Neuronal stem cell (in vitro differentiated cells): ENCODE measurements around the gene FSTL3.
A peak's percentile ranks its signal among the peaks of the same experiment; 100 is the strongest.

Source experiments
- DNase-seq: peaks from one replicate; pipeline ENCODE4 v3.0.0-alpha.2; 2013; ENCODE audit warnings: low spot score
- H2AFZ ChIP-seq: one replicate; pipeline ENCODE4 v1.6.1; 2013; ENCODE audit warnings: mild to moderate bottlenecking, low read length, inconsistent platforms
- H2AK5ac ChIP-seq: 2 replicates; pipeline ENCODE4 v1.6.1; 2013; ENCODE audit warnings: low read depth, mild to moderate bottlenecking, inconsistent platforms, low read length, moderate library complexity, mixed read lengths
- H2BK120ac ChIP-seq: 2 replicates; pipeline ENCODE4 v1.6.1; 2013; ENCODE audit warnings: low read depth, mild to moderate bottlenecking, inconsistent platforms, low read length, moderate library complexity, mixed read lengths
- H2BK12ac ChIP-seq: one replicate; pipeline ENCODE4 v1.6.1; 2013; ENCODE audit warnings: low read length, inconsistent platforms
- H2BK15ac ChIP-seq: 2 replicates; pipeline ENCODE4 v1.6.1; 2013; ENCODE audit warnings: mild to moderate bottlenecking, low read length, inconsistent platforms, mixed read lengths
- H2BK5ac ChIP-seq: one replicate; pipeline ENCODE4 v1.6.1; 2013; ENCODE audit warnings: inconsistent platforms, mild to moderate bottlenecking, low read length, moderate library complexity
- H3K14ac ChIP-seq: one replicate; pipeline ENCODE4 v1.6.1; 2013; ENCODE audit warnings: low read length, inconsistent platforms
- H3K18ac ChIP-seq: 2 replicates; pipeline ENCODE4 v1.6.1; 2013; ENCODE audit warnings: low read length, inconsistent platforms
- H3K23ac ChIP-seq: 2 replicates; pipeline ENCODE4 v1.6.1; 2013; ENCODE audit warnings: low read depth, mild to moderate bottlenecking, mixed read lengths, low read length, inconsistent platforms; ENCODE audit not compliant: poor library complexity
- H3K27ac ChIP-seq: replicated peaks from 3 replicates; pipeline ENCODE4 v1.5.1; 2013; ENCODE audit warnings: low read length, inconsistent platforms
- H3K27me3 ChIP-seq, 3 experiments: 2 replicates each; pipeline ENCODE4 v1.6.1; 2013; ENCODE audit warnings: low read length in 3 of 3, mild to moderate bottlenecking in 2 of 3, inconsistent platforms in 1 of 3, low read depth in 1 of 3, mixed read lengths in 1 of 3, moderate library complexity in 1 of 3; ENCODE audit not compliant: control insufficient read depth in 3 of 3, insufficient read depth in 3 of 3
- H3K36me3 ChIP-seq, 2 donors: replicated peaks in 1 of 2; 2 replicates each; pipeline ENCODE4 v1.6.1; 2013; ENCODE audit warnings: low read length in 2 of 2; ENCODE audit not compliant: control insufficient read depth in 2 of 2, insufficient read depth in 2 of 2
- H3K4ac ChIP-seq: 2 replicates; pipeline ENCODE4 v1.6.1; 2013; ENCODE audit warnings: inconsistent platforms, mild to moderate bottlenecking, low read length, moderate library complexity
- H3K4me1 ChIP-seq, 2 donors: 1 replicate in 1 of 2; 2 replicates in 1 of 2; pipeline ENCODE4 v1.6.1; 2013; ENCODE audit warnings: low read length in 2 of 2, low read depth in 1 of 2; ENCODE audit not compliant: control insufficient read depth in 2 of 2, insufficient read depth in 1 of 2
- H3K4me2 ChIP-seq: one replicate; pipeline ENCODE4 v1.6.1; 2013; ENCODE audit warnings: mild to moderate bottlenecking, low read length, inconsistent platforms; ENCODE audit not compliant: insufficient read depth, poor library complexity, severe bottlenecking
- H3K4me3 ChIP-seq, 2 donors: 2 replicates each; pipeline ENCODE4 v1.5.1; 2013; ENCODE audit warnings: low read length in 2 of 2, mild to moderate bottlenecking in 2 of 2, inconsistent platforms in 1 of 2, moderate library complexity in 1 of 2
- H3K79me1 ChIP-seq: one replicate; pipeline ENCODE4 v1.6.1; 2013; ENCODE audit warnings: low read depth, mild to moderate bottlenecking, inconsistent platforms, low read length, moderate library complexity
- H3K9ac ChIP-seq: one replicate; pipeline ENCODE4 v1.6.1; 2013; ENCODE audit warnings: mild to moderate bottlenecking, low read depth, low read length, inconsistent platforms; ENCODE audit not compliant: poor library complexity
- H3K9me3 ChIP-seq, 2 donors: replicated peaks in 1 of 2; 2 replicates each; pipeline versions ENCODE3 to v1.6.1; 2013; ENCODE audit warnings: low read length in 2 of 2, mild to moderate bottlenecking in 2 of 2, inconsistent platforms in 1 of 2, low read depth in 1 of 2, mixed read lengths in 1 of 2, moderate library complexity in 1 of 2; ENCODE audit not compliant: control insufficient read depth in 2 of 2, insufficient read depth in 1 of 2
- H4K8ac ChIP-seq: one replicate; pipeline ENCODE4 v1.6.1; 2013; ENCODE audit warnings: low read depth, mild to moderate bottlenecking, inconsistent platforms, low read length, moderate library complexity
- H4K91ac ChIP-seq: one replicate; pipeline ENCODE4 v1.6.1; 2013; ENCODE audit warnings: low read length, low read depth, mild to moderate bottlenecking, inconsistent platforms; ENCODE audit not compliant: poor library complexity
- WGBS, 2 donors: extraction: QIAGEN DNeasy Blood & Tissue Kit; methylation state at CpG; one replicate each; pipeline ENCODE4 v1.1.7; 2013; ENCODE audit warnings: missing lambda C conversion rate in 2 of 2, mixed read lengths in 1 of 2; ENCODE audit not compliant: insufficient read length in 2 of 2, insufficient replicate concordance in 1 of 2; ENCODE audit errors: extremely low coverage in 2 of 2; 5-methylcytosine and 5-hydroxymethylcytosine counted together

FSTL3 gene

GRCh38 chr19:651991-652390 is 24.2 kb upstream of the FSTL3 start:
- Histone ChIP-seq H3K23ac (no peak overlapping the region), H2AK5ac (no peak overlapping the region), H3K9me3 (no peaks in the 10 kb centered on the region), H3K4me2 (no peak overlapping the region), H3K79me1 (peaks cover 42% of the 10 kb centered on the region), H4K91ac (no peak overlapping the region), H2BK15ac (no peak overlapping the region), H3K4me1 (no peaks in the 10 kb centered on the region), H3K27ac (no peak overlapping the region), H3K4me3 (no peak overlapping the region), H3K14ac (no peak overlapping the region), H2BK5ac (no peak overlapping the region), H3K18ac (no peak overlapping the region), H3K4ac (no peak overlapping the region), H3K27me3 (no peaks in the 10 kb centered on the region), H3K36me3 (peaks cover 11 to 71% of the 10 kb centered on the region in 2 donors), H2BK120ac (no peak overlapping the region), H3K9ac (peak overlapping the region; percentile 44), H4K8ac (no peak overlapping the region), H2AFZ (no peak overlapping the region), H2BK12ac (no peak overlapping the region)
- WGBS, 2 donors: no CpG with 5 or more reads among the region's 24 CpGs
- DNase-seq: no peak

DNA sequence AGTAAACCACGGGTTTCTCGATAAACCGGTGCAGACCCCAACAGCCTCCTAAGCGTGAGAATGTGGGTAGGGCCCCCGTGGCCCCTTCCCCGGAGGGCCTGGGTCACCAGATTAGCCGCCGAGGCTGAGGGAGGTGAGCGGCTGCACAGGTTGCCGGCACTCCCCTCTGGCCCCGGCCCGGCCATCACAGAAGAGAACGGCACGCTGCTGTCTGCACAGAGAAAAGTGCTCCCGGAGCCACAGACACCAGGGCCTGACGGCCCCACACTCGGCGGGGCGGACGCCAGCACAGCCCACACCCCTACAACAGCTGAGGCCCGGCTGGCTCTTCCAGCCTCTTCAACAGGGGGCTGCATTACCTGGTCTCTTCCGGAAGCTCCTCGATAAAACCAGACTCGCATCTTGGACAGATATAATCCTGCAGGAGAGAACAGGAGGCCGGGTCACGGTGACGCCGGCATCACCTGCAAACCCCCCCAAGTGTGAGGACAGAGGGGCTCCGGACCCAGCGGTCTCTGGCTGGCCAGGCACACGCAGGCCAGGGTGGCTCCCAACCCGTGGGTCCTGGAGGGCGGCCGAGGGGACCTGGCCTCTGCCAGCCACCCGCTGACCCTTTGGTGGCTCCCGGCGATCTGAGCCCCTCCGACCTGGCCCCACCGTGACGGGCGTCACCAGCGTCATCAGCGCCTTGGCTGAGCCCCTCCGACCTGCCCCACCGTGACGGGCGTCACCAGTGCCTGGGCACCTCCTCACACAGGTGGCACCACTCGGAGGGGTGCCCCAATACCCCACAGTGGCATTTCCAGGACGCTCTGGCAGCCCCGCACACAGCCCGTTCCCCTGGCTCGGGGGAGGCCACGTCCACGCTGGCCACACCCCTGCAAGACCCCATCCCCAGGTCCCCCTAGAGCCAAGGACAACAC is 23.5 kb upstream of the FSTL3 start:
- H3K9ac ChIP-seq: peak overlapping the region; percentile 30
- H3K14ac ChIP-seq: no peak overlapping the region
- no peaks in the 10 kb centered on the region for H3K9me3 ChIP-seq
- H3K27ac ChIP-seq: no peak overlapping the region
- no peak overlapping the region for H3K4ac ChIP-seq
- peaks cover 47% of the 10 kb centered on the region for H3K79me1 ChIP-seq
- H3K4me3 ChIP-seq: no peak overlapping the region
- no peak overlapping the region for H2BK15ac ChIP-seq
- H3K36me3 ChIP-seq: peaks cover 11 to 68% of the 10 kb centered on the region in 2 donors
- no CpG with 5 or more reads among the region's 54 CpGs for WGBS, 2 donors
- no peak for DNase-seq
- H3K23ac ChIP-seq: peak overlapping the region; percentile 65
- no peak overlapping the region for H2BK12ac ChIP-seq
- H2BK120ac ChIP-seq: no peak overlapping the region
- no peak overlapping the region for H2AK5ac ChIP-seq
- no peak overlapping the region for H2AFZ ChIP-seq
- H3K27me3 ChIP-seq: no peaks in the 10 kb centered on the region
- no peak overlapping the region for H3K4me2 ChIP-seq
- no peaks in the 10 kb centered on the region for H3K4me1 ChIP-seq
- no peak overlapping the region for H4K8ac ChIP-seq
- H4K91ac ChIP-seq: no peak overlapping the region
- no peak overlapping the region for H3K18ac ChIP-seq
- no peak overlapping the region for H2BK5ac ChIP-seq

DNA sequence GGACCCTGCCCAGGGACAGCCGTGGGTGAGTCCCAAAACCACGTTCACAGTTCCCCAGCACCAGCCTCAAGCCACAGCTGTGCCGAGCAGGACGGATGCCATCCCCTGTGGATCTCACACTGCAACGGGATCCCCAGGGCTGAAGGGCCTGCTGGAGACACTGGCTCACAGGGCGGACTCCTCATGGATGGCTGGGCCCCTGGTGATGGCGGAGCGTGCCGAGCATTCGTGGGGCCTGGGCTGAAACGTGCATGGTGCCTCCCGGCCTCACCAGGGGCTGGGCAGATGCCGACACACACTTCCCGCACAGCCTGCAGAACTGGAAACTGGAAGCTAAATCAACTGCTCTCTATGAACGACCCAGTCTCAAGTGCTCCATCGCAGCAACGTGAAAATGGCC is 22.8 kb upstream of the FSTL3 start:
- no CpG with 5 or more reads among the region's 17 CpGs for WGBS, 2 donors
- no peak for DNase-seq
- Histone ChIP-seq H3K27ac (no peak overlapping the region), H4K8ac (no peak overlapping the region), H2BK120ac (no peak overlapping the region), H3K9me3 (no peaks in the 10 kb centered on the region), H3K4me1 (no peaks in the 10 kb centered on the region), H4K91ac (no peak overlapping the region), H3K36me3 (peaks cover 8 to 69% of the 10 kb centered on the region in 2 donors), H3K4me3 (no peak overlapping the region), H2AFZ (no peak overlapping the region), H2BK12ac (no peak overlapping the region), H3K79me1 (peaks cover 51% of the 10 kb centered on the region), H3K9ac (no peak overlapping the region), H3K14ac (no peak overlapping the region), H2BK5ac (peak overlapping the region; percentile 24), H3K27me3 (no peaks in the 10 kb centered on the region), H2BK15ac (no peak overlapping the region), H3K23ac (peak overlapping the region; percentile 65), H3K18ac (no peak overlapping the region), H3K4me2 (no peak overlapping the region), H3K4ac (no peak overlapping the region), H2AK5ac (peak overlapping the region; percentile 13)

DNA sequence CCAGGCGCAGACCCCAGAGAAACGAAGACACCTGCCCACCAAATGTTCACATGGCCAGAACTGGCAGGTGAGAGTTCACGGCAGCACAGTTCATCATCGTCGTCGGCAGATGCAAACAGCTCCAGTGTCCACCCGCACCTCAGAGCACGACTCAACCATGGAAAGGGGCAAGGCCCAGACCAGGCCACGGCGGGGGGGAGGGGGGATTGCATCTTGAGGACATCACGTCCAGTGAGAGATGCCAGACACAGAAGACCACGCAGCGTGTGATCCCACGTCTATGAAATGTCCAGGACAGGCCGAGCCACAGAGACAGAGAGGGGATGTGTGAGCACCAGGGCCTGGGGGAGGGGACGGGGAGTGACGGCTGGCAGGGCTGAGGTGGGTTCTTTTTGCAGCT is 20.5 kb upstream of the FSTL3 start:
- Histone ChIP-seq H3K79me1 (peaks cover 69% of the 10 kb centered on the region), H2BK15ac (no peak overlapping the region), H2BK5ac (no peak overlapping the region), H3K4me3 (no peak overlapping the region), H3K18ac (no peak overlapping the region), H3K9me3 (no peaks in the 10 kb centered on the region), H3K36me3 (peaks cover 7 to 58% of the 10 kb centered on the region in 2 donors), H3K4ac (no peak overlapping the region), H3K23ac (peak overlapping the region; percentile 17), H3K9ac (peak overlapping the region; percentile 12), H2BK12ac (no peak overlapping the region), H4K8ac (no peak overlapping the region), H3K27me3 (no peaks in the 10 kb centered on the region), H2BK120ac (no peak overlapping the region), H2AK5ac (no peak overlapping the region), H4K91ac (no peak overlapping the region), H3K4me2 (no peak overlapping the region), H3K14ac (peak overlapping the region; percentile 75), H3K27ac (peak overlapping the region; percentile 22), H2AFZ (no peak overlapping the region), H3K4me1 (no peaks in the 10 kb centered on the region)
- no CpG with 5 or more reads among the region's 17 CpGs for WGBS, 2 donors
- no peak for DNase-seq
